ENCODE results near the gene MMP7. TPM values are rescaled to one million over a fixed set of nuclear protein-coding genes. Genes with fewer than 3 reads are reported as not detected.
A peak's percentile ranks its signal among the peaks of the same experiment; 100 is the strongest.

The MMP7 gene
- total RNA-seq, 1 experiment from 2014 or later = 2.7 TPM

DNA sequence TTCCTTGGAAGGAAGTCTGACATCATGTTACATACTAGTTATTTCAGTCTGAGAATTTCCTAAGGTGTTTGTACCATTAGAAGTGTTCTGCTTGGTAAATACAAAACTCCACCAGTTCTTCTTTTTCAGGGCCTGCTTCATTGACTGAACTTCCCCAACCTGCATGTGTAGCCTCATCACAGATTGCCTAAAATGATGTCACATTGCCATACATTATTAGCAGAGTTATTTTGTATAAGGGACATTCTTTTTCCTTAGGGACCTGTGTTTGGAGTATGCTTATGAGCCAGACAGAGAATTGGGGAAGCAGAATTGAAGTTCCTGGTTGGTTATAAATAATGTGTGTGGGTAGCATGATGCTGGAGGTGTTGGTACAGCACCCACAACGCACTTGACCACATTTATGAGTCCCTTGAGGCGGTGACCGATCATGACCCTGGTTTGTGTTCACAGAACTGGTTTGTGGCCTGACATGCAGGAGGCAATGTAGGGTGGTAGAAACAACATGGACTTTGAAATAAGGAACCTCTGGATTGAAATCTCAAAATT lies 16.4 kb upstream of the MMP7 start:
- no peak for DNase-seq (ENCODE audit: low read depth, low spot score)
- intact Hi-C loops (cut with micrococcal nuclease; ENCODE audit: unreplicated experiment) = no loop called here
- TF ChIP-seq TCF7L2 (IDR thresholded peaks at IDR 0.05; ENCODE audit: low read depth, low read length) (no peak), SIN3A (IDR thresholded peaks at IDR 0.05; ENCODE audit: borderline replicate concordance, insufficient read depth, low read depth, low read length) (no peak), POLR2AphosphoS5 (IDR thresholded peaks at IDR 0.05; ENCODE audit: low read depth, low read length) (no peak)
- TF ChIP-seq, protein P1, sequence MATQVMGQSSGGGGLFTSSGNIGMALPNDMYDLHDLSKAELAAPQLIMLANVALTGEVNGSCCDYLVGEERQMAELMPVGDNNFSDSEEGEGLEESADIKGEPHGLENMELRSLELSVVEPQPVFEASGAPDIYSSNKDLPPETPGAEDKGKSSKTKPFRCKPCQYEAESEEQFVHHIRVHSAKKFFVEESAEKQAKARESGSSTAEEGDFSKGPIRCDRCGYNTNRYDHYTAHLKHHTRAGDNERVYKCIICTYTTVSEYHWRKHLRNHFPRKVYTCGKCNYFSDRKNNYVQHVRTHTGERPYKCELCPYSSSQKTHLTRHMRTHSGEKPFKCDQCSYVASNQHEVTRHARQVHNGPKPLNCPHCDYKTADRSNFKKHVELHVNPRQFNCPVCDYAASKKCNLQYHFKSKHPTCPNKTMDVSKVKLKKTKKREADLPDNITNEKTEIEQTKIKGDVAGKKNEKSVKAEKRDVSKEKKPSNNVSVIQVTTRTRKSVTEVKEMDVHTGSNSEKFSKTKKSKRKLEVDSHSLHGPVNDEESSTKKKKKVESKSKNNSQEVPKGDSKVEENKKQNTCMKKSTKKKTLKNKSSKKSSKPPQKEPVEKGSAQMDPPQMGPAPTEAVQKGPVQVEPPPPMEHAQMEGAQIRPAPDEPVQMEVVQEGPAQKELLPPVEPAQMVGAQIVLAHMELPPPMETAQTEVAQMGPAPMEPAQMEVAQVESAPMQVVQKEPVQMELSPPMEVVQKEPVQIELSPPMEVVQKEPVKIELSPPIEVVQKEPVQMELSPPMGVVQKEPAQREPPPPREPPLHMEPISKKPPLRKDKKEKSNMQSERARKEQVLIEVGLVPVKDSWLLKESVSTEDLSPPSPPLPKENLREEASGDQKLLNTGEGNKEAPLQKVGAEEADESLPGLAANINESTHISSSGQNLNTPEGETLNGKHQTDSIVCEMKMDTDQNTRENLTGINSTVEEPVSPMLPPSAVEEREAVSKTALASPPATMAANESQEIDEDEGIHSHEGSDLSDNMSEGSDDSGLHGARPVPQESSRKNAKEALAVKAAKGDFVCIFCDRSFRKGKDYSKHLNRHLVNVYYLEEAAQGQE (IDR thresholded peaks at IDR 0.05; ENCODE audit: insufficient read depth in 1 of 2, low read depth in 2 of 2, low read length in 1 of 2) = no peak
- TF ChIP-seq, protein P2, sequence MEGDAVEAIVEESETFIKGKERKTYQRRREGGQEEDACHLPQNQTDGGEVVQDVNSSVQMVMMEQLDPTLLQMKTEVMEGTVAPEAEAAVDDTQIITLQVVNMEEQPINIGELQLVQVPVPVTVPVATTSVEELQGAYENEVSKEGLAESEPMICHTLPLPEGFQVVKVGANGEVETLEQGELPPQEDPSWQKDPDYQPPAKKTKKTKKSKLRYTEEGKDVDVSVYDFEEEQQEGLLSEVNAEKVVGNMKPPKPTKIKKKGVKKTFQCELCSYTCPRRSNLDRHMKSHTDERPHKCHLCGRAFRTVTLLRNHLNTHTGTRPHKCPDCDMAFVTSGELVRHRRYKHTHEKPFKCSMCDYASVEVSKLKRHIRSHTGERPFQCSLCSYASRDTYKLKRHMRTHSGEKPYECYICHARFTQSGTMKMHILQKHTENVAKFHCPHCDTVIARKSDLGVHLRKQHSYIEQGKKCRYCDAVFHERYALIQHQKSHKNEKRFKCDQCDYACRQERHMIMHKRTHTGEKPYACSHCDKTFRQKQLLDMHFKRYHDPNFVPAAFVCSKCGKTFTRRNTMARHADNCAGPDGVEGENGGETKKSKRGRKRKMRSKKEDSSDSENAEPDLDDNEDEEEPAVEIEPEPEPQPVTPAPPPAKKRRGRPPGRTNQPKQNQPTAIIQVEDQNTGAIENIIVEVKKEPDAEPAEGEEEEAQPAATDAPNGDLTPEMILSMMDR (IDR thresholded peaks at IDR 0.05) = no peak
- ChIA-PET POLR2A (no interaction called here), CTCF (no interaction called here)
- BruUV-seq (replicated peaks) = no TSS peak
- ATAC-seq = no peak
- Histone ChIP-seq H3K4me3 (ENCODE audit: low read depth in 2 of 2, low read length in 2 of 2) (no peak overlapping the region), H3K4me1 (ENCODE audit: control insufficient read depth, insufficient read depth, low read length) (peaks cover 16% of the 10 kb centered on the region), H3K27ac (ENCODE audit: low read length) (peak overlapping the region; percentile 62; the same call in 1 of the 2 replicates), H3K9me3 (ENCODE audit: control insufficient read depth, insufficient read depth, low read depth, low read length) (no peaks in the 10 kb centered on the region), H3K36me3 (ENCODE audit: control insufficient read depth, insufficient read depth, low read length) (no peaks in the 10 kb centered on the region), H3K27me3 (ENCODE audit: control insufficient read depth, insufficient read depth, low read length) (no peaks in the 10 kb centered on the region)
- in situ Hi-C loops (cut with HindIII; ENCODE audit: low pct_unique_long_range_greater_than_20kb, low sequenced_read_pairs) = no loop called here

DNA sequence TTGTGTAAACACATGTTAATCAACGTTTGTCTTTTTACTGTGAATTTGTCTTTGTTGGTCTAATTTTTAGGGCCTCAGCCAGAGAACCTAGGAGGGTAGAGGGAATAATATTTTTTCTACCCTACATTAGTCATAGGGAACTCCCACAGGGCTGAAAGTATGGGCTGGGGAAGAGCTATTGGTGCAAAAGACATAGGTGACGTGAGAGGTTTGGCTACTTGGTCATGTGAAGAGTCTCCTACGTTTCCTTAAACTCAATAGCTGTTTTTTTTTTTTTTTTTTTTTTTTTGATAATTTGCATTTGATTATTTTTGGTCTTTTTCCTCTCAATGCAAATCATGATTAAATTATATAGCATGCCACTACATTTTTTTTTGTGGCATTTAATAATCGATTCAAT lies 15.9 kb upstream of the MMP7 start:
- DNase-seq (ENCODE audit: low read depth, low spot score) (no peak), ATAC-seq (no peak)
- no TSS peak for BruUV-seq (replicated peaks)

More for the DNA sequence above, 15.9 kb upstream of the MMP7 start:
- no peak overlapping the region for H3K4me3 ChIP-seq (ENCODE audit: low read depth in 2 of 2, low read length in 2 of 2)
- peak overlapping the region; percentile 63; the same call in 1 of the 2 replicates for H3K27ac ChIP-seq (ENCODE audit: low read length)
- peaks cover 11% of the 10 kb centered on the region for H3K4me1 ChIP-seq (ENCODE audit: control insufficient read depth, insufficient read depth, low read length)
- no peaks in the 10 kb centered on the region for H3K27me3 ChIP-seq (ENCODE audit: control insufficient read depth, insufficient read depth, low read length)
- POLR2A ChIA-PET = no interaction called here
- H3K36me3 ChIP-seq (ENCODE audit: control insufficient read depth, insufficient read depth, low read length) = no peaks in the 10 kb centered on the region
- CTCF ChIA-PET = interaction anchor here (0.6 to 0.9 kb wide), 2 partner anchors 103 to 239 kb away, joined by 3 read pairs; no protein-coding TSS in a partner anchor
- intact Hi-C loops (cut with micrococcal nuclease; ENCODE audit: unreplicated experiment) (no loop called here), in situ Hi-C loops (cut with HindIII; ENCODE audit: low pct_unique_long_range_greater_than_20kb, low sequenced_read_pairs) (no loop called here)
- TF ChIP-seq POLR2AphosphoS5 (IDR thresholded peaks at IDR 0.05; ENCODE audit: low read depth, low read length) (no peak), TCF7L2 (IDR thresholded peaks at IDR 0.05; ENCODE audit: low read depth, low read length) (no peak), SIN3A (IDR thresholded peaks at IDR 0.05; ENCODE audit: borderline replicate concordance, insufficient read depth, low read depth, low read length) (no peak)
- TF ChIP-seq, protein P2 (IDR thresholded peaks at IDR 0.05) = no peak
- TF ChIP-seq, protein P1 (IDR thresholded peaks at IDR 0.05; ENCODE audit: insufficient read depth in 1 of 2, low read depth in 2 of 2, low read length in 1 of 2) = no peak
- H3K9me3 ChIP-seq (ENCODE audit: control insufficient read depth, insufficient read depth, low read depth, low read length) = no peaks in the 10 kb centered on the region
